RCC 7860 (cell line): Measurements from ENCODE around the gene GAMT.

ENCODE experiments used
- DNase-seq: peaks from one replicate; pipeline ENCODE4 v3.0.0-alpha.2; 2015; ENCODE audit warnings: low spot score
- FAIRE-seq: peaks from 2 replicates; lab custom pipeline; 2012; peaks lifted over from hg19 to GRCh38; lab: Jason Lieb, UNC

The GAMT gene

GRCh38 chr19:1401889-1402217 is 511 bp upstream of the GAMT start:
- no peak for DNase-seq
- no peak for FAIRE-seq

- FAIRE-seq (no peak), DNase-seq (peak; percentile 47)
Measured at GRCh38 chr19:1400281-1401137, 833 bp downstream of the GAMT start.

- FAIRE-seq (no peak), DNase-seq (no peak)
Measured at GRCh38 chr19:1399745-1400144, 1.6 kb downstream of the GAMT start.

- FAIRE-seq, result no peak
- no peak for DNase-seq
Measured at GRCh38 chr19:1399079-1399478, 2.3 kb downstream of the GAMT start.

GRCh38 chr19:1397838-1398237 is 3.5 kb downstream of the GAMT start:
- DNase-seq, result no peak
- no peak for FAIRE-seq

GRCh38 chr19:1396768-1397679 is 4.3 kb downstream of the GAMT start:
- DNase-seq, result no peak
- no peak for FAIRE-seq

GRCh38 chr19:1396019-1396767 is 5.1 kb downstream of the GAMT start:
- DNase-seq, result no peak
- FAIRE-seq, result no peak

GRCh38 chr19:1395194-1396018 is 5.9 kb downstream of the GAMT start:
- DNase-seq (no peak), FAIRE-seq (no peak)

GRCh38 chr19:1394252-1395193 is 6.8 kb downstream of the GAMT start:
- DNase-seq (no peak), FAIRE-seq (no peak)

GRCh38 chr19:1393841-1394240 is 7.5 kb downstream of the GAMT start:
- DNase-seq (no peak), FAIRE-seq (no peak)

- DNase-seq (no peak), FAIRE-seq (no peak)
Measured at GRCh38 chr19:1392939-1393530, 8.3 kb downstream of the GAMT start.

GRCh38 chr19:1392407-1392806 is 8.9 kb downstream of the GAMT start:
- no peak for DNase-seq
- FAIRE-seq, result no peak

GRCh38 chr19:1390890-1391423 is 10.4 kb downstream of the GAMT start:
- no peak for FAIRE-seq
- DNase-seq, result no peak

GRCh38 chr19:1389033-1389940 is 12.1 kb downstream of the GAMT start:
- DNase-seq (no peak), FAIRE-seq (no peak)

- FAIRE-seq (no peak), DNase-seq (no peak)
Measured at GRCh38 chr19:1388637-1389026, 12.7 kb downstream of the GAMT start.

GRCh38 chr19:1387684-1388636 is 13.4 kb downstream of the GAMT start:
- FAIRE-seq (no peak), DNase-seq (no peak)
